Fibroblast of lung (primary cell): ENCODE measurements around the gene SUMF1. TPM values are rescaled to one million over a fixed set of nuclear protein-coding genes. Genes with fewer than 3 reads are reported as not detected.

Source experiments
- DNase-seq, 2 donors: peaks; one replicate each; pipeline versions ENCODE4 v3.0.0 to v3.0.0-alpha.2; 2010; ENCODE audit warnings: low read depth in 2 of 2
- H2AFZ ChIP-seq: 2 replicates; pipeline ENCODE4 v1.5.1; 2012; ENCODE audit warnings: low read length, control low read depth, inconsistent platforms
- H3K27ac ChIP-seq: 2 replicates; pipeline ENCODE4 v1.5.1; 2011; ENCODE audit warnings: low read length, control low read depth; ENCODE audit not compliant: insufficient read depth
- H3K27me3 ChIP-seq: 2 replicates; pipeline ENCODE4 v1.5.1; 2011; ENCODE audit warnings: mild to moderate bottlenecking, low read length; ENCODE audit not compliant: control insufficient read depth, insufficient read depth
- H3K36me3 ChIP-seq: 2 replicates; pipeline ENCODE4 v1.5.1; 2011; ENCODE audit warnings: low read length; ENCODE audit not compliant: control insufficient read depth, insufficient read depth
- H3K4me1 ChIP-seq: 2 replicates; pipeline ENCODE4 v1.5.1; 2011; ENCODE audit warnings: low read length; ENCODE audit not compliant: control insufficient read depth, insufficient read depth; ENCODE audit errors: extremely low read depth
- H3K4me2 ChIP-seq: 2 replicates; pipeline ENCODE4 v1.5.1; 2011; ENCODE audit warnings: low read length, control low read depth; ENCODE audit not compliant: insufficient read depth; ENCODE audit errors: extremely low read depth
- H3K4me3 ChIP-seq, 4 experiments: fragments of 200-600 bp in 1 of 4; sonication (generic) in 1 of 4; replicated peaks in 1 of 4; 2 replicates each; pipeline ENCODE4 v1.5.1; 2011 to 2016; ENCODE audit warnings: low read length in 4 of 4, low read depth in 3 of 4, mild to moderate bottlenecking in 3 of 4, control low read depth in 2 of 4, inconsistent platforms in 1 of 4, mixed read lengths in 1 of 4; ENCODE audit not compliant: insufficient read depth in 1 of 4; ENCODE audit errors: control extremely low read depth in 1 of 4
- H3K79me2 ChIP-seq: 2 replicates; pipeline ENCODE4 v1.5.1; 2012; ENCODE audit warnings: mild to moderate bottlenecking, low read length, inconsistent platforms; ENCODE audit not compliant: control insufficient read depth, insufficient read depth
- H3K9ac ChIP-seq: 2 replicates; pipeline ENCODE4 v1.5.1; 2011; ENCODE audit warnings: mild to moderate bottlenecking, low read length, control low read depth; ENCODE audit not compliant: insufficient read depth
- H3K9me3 ChIP-seq: 2 replicates; pipeline ENCODE4 v1.5.1; 2012; ENCODE audit warnings: low read depth, low read length; ENCODE audit not compliant: control insufficient read depth, insufficient read depth
- H4K20me1 ChIP-seq: 2 replicates; pipeline ENCODE4 v1.5.1; 2011; ENCODE audit warnings: low read length; ENCODE audit not compliant: control insufficient read depth, insufficient read depth; ENCODE audit errors: extremely low read depth
- EZH2 ChIP-seq: IDR thresholded peaks from 2 replicates; pipeline ENCODE4 v1.5.1; 2012; ENCODE audit warnings: low read length, control low read depth, mild to moderate bottlenecking; ENCODE audit errors: missing control alignments
- polyA plus RNA-seq, 2 donors: library from polyadenylated mRNA; depleted of rRNA in 1 of 2; stranded (reverse) in 1 of 2; unstranded in 1 of 2; fragments of >200 nt; gene quantifications; 2 replicates each; pipeline ENCODE4 v1.2.1, GENCODE V29; 2011 to 2012; ENCODE audit warnings: missing spikeins in 1 of 2
- total RNA-seq: library from RNA; depleted of rRNA; stranded (reverse); fragments of >200 nt; gene quantifications from 2 replicates; pipeline ENCODE4 v1.2.1, GENCODE V29; 2014
- TF ChIP-seq, protein P1 (sequence below), 2 donors: IDR thresholded peaks in 1 of 2; conservative IDR thresholded peaks in 1 of 2; 1 replicate in 1 of 2; 2 replicates in 1 of 2; pipeline ENCODE4 v1.5.1; 2011 to 2012; ENCODE audit warnings: low read length in 2 of 2, control low read depth in 1 of 2, inconsistent platforms in 1 of 2, low read depth in 1 of 2, mild to moderate bottlenecking in 1 of 2

SUMF1 gene
- total and polyA plus RNA-seq, 2 donors (not counting 1 experiment from before 2014, with no cell fraction given) = 50.0 to 64.6 TPM

DNA sequence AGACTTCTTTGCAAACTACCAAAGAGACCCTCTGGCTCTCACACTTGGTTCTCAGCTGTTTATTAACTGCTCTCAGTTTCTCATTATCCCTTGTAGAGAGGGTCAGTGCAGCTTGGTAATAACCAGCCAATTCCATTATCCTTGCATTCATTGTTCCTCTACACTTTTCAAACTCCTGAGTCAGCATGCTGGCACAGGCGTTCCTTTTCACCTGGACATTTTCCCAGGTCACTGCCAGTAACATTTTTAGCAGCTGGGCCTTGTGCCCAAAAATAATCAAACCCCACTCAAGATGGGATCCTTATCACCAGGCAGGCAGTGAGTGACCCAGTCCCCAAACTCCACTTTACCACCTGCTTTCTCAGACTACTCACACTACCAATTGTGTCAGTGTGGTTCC, 4.8 kb upstream of the SUMF1 start:
- H3K27ac ChIP-seq = no peak overlapping the region
- no peak overlapping the region for H3K4me2 ChIP-seq
- no peaks in the 10 kb centered on the region for H3K79me2 ChIP-seq
- no peaks in the 10 kb centered on the region for H3K36me3 ChIP-seq
- no peaks in the 10 kb centered on the region for H3K4me1 ChIP-seq
- no peak for TF ChIP-seq EZH2
- TF ChIP-seq, protein P1, sequence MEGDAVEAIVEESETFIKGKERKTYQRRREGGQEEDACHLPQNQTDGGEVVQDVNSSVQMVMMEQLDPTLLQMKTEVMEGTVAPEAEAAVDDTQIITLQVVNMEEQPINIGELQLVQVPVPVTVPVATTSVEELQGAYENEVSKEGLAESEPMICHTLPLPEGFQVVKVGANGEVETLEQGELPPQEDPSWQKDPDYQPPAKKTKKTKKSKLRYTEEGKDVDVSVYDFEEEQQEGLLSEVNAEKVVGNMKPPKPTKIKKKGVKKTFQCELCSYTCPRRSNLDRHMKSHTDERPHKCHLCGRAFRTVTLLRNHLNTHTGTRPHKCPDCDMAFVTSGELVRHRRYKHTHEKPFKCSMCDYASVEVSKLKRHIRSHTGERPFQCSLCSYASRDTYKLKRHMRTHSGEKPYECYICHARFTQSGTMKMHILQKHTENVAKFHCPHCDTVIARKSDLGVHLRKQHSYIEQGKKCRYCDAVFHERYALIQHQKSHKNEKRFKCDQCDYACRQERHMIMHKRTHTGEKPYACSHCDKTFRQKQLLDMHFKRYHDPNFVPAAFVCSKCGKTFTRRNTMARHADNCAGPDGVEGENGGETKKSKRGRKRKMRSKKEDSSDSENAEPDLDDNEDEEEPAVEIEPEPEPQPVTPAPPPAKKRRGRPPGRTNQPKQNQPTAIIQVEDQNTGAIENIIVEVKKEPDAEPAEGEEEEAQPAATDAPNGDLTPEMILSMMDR (conservative IDR thresholded peaks at IDR 0.05 in 1 of 2, IDR thresholded peaks at IDR 0.05 in 1 of 2; ENCODE audit: low read depth in 1 of 2, low read length in 2 of 2) = no peak
- no peaks in the 10 kb centered on the region for H4K20me1 ChIP-seq
- H3K9ac ChIP-seq = no peak overlapping the region
- H3K9me3 ChIP-seq = no peaks in the 10 kb centered on the region
- no peak overlapping the region for H3K4me3 ChIP-seq
- H3K27me3 ChIP-seq = peaks cover 8% of the 10 kb centered on the region
- H2AFZ ChIP-seq = no peak overlapping the region
- no peak for DNase-seq

DNA sequence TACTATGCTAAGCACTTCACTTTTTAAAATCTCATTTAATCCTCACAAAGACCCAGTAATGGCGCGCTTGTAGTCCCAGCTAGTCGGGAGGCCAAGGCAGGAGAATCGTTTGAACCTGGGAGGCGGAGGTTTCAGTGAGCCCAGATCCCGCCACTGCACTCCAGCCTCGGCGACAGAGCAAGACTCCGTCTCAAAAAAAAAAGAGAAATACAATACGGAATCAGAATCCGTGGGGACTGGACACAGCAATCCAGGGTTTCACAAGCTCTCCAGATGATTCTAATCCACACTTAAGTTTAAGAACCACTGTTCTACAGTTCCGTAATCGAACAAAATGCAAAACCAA, 426 bp upstream of the SUMF1 start:
- no peak for DNase-seq
- Histone ChIP-seq H3K79me2 (peaks cover 2% of the 10 kb centered on the region), H4K20me1 (no peaks in the 10 kb centered on the region), H2AFZ (peak overlapping the region; percentile 98), H3K9ac (no peak overlapping the region), H3K36me3 (no peaks in the 10 kb centered on the region), H3K9me3 (no peaks in the 10 kb centered on the region), H3K4me1 (no peaks in the 10 kb centered on the region), H3K4me3 (peak overlapping the region; percentile 49 to 97 (median 82)), H3K4me2 (peak overlapping the region; percentile 100), H3K27ac (peak overlapping the region; percentile 72), H3K27me3 (peaks cover under 1% of the 10 kb centered on the region)
- no peak for TF ChIP-seq EZH2
- TF ChIP-seq, protein P1 (conservative IDR thresholded peaks at IDR 0.05 in 1 of 2, IDR thresholded peaks at IDR 0.05 in 1 of 2; ENCODE audit: low read depth in 1 of 2, low read length in 2 of 2) = no peak

- DNase-seq = no peak
- H3K79me2 ChIP-seq = peaks cover 2% of the 10 kb centered on the region
- no peak overlapping the region for H2AFZ ChIP-seq
- H3K9me3 ChIP-seq = no peaks in the 10 kb centered on the region
- H3K4me1 ChIP-seq = no peaks in the 10 kb centered on the region
- H3K9ac ChIP-seq = no peak overlapping the region
- H3K36me3 ChIP-seq = no peaks in the 10 kb centered on the region
- H4K20me1 ChIP-seq = no peaks in the 10 kb centered on the region
- no peak overlapping the region for H3K4me2 ChIP-seq
- H3K27ac ChIP-seq = no peak overlapping the region
- H3K4me3 ChIP-seq = no peak overlapping the region
- no peak for TF ChIP-seq EZH2
- TF ChIP-seq, protein P1 (conservative IDR thresholded peaks at IDR 0.05 in 1 of 2, IDR thresholded peaks at IDR 0.05 in 1 of 2; ENCODE audit: low read depth in 1 of 2, low read length in 2 of 2) = no peak
- H3K27me3 ChIP-seq = no peaks in the 10 kb centered on the region
Measured at GRCh38 chr3:4464576-4464975, 2.5 kb downstream of the SUMF1 start.
